Stimulated activated memory B cell treated with anti-CD40 and anti-IgM and Interleukin-4, amounts not matched to agents 10 μg/mL and 1 μg/mL and 100 μg/mL, for 72 hours (primary cell): Measurements from ENCODE around the gene ZDHHC11.
"Not testable (repeated sequence)": the region's sequence is repeated elsewhere in the genome, so short reads cannot be mapped to it uniquely, and the experiment has no call there.

Experiments
- ATAC-seq: fragments of 150-1000 bp; cut with Tn5 transposase; 2 replicates; pipeline ENCODE4 v1.10.0; 2021
- H3K27ac Mint-ChIP-seq: one replicate; pipeline ENCODE4 v1.8.0; 2022; ENCODE audit warnings: mild to moderate bottlenecking, mixed read lengths
- H3K27me3 Mint-ChIP-seq: one replicate; pipeline ENCODE4 v1.8.0; 2022; ENCODE audit warnings: mixed read lengths
- H3K36me3 Mint-ChIP-seq: one replicate; pipeline ENCODE4 v1.8.0; 2022; ENCODE audit warnings: mixed read lengths
- H3K4me1 Mint-ChIP-seq: one replicate; pipeline ENCODE4 v1.8.0; 2022; ENCODE audit warnings: mixed read lengths
- H3K4me3 Mint-ChIP-seq: one replicate; pipeline ENCODE4 v1.8.0; 2022; ENCODE audit warnings: mild to moderate bottlenecking, moderate library complexity, mixed read lengths
- H3K9me3 Mint-ChIP-seq: one replicate; pipeline ENCODE4 v1.8.0; 2022; ENCODE audit warnings: mixed read lengths

Gene ZDHHC11

GRCh38 chr5:752532-753115 is 98.2 kb downstream of the ZDHHC11 start:
- peaks cover 27% of the 10 kb centered on the region for H3K27me3 Mint-ChIP-seq
- H3K4me1 Mint-ChIP-seq, ATAC-seq, H3K36me3 Mint-ChIP-seq, H3K27ac Mint-ChIP-seq, H3K4me3 Mint-ChIP-seq, H3K9me3 Mint-ChIP-seq: not testable (repeated sequence)

GRCh38 chr5:751992-752391 is 98.8 kb downstream of the ZDHHC11 start:
- not testable (repeated sequence) for H3K36me3 Mint-ChIP-seq, H3K4me1 Mint-ChIP-seq, H3K4me3 Mint-ChIP-seq, H3K27ac Mint-ChIP-seq, H3K9me3 Mint-ChIP-seq, ATAC-seq
- peaks cover 20% of the 10 kb centered on the region for H3K27me3 Mint-ChIP-seq

DNA sequence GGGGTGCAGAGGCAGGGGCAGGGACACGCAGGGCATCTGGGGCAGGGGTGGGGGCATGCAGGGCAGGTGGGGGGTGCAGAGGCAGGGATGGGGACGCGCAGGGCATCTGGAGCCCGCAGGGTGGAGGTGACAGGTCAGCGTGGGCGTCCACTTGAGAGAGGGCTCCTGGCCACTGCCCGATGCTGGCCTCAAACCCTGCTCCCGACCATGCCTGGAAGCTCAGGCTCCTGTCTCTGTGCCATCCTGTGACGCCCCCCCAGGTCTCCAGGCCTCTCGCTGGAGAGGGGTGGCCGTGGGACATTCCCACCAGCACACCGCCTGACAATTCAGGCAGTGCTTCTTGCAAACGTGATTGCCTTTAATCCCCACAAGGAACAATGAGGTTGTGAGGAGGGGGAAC is 99.3 kb downstream of the ZDHHC11 start:
- Mint-ChIP-seq H3K27ac (no peak overlapping the region), H3K36me3 (no peaks in the 10 kb centered on the region), H3K4me3 (no peak overlapping the region), H3K27me3 (peaks cover 15% of the 10 kb centered on the region), H3K4me1 (peaks cover 5% of the 10 kb centered on the region), H3K9me3 (peaks cover 3% of the 10 kb centered on the region)
- ATAC-seq, result no peak

DNA sequence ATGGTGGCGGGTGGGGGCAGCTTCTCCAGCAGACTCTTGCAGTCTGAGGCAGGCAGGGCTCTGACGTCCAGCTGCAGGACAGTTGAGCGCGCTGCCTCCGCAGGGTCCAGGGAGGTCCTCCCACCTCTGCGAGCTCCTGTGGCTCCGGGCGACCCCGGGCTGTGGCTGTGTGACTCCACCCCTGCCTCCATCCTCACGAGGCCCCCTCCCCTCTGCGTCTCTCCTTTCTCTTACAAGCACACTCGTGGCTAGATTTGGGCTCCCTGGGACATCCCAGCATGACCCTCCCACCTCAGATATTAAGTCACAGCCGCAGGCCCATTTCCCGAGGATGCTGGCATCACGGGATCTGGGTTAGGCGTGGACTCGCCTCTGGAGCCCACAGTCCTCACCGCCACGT is 100.6 kb downstream of the ZDHHC11 start:
- not testable (repeated sequence) for H3K27me3 Mint-ChIP-seq, H3K4me1 Mint-ChIP-seq, H3K4me3 Mint-ChIP-seq, H3K9me3 Mint-ChIP-seq, H3K36me3 Mint-ChIP-seq, ATAC-seq, H3K27ac Mint-ChIP-seq

- Mint-ChIP-seq H3K4me3 (no peak overlapping the region), H3K27me3 (peaks cover 4% of the 10 kb centered on the region), H3K4me1 (peaks cover 3% of the 10 kb centered on the region), H3K36me3 (no peaks in the 10 kb centered on the region), H3K9me3 (peaks cover under 1% of the 10 kb centered on the region), H3K27ac (no peak overlapping the region)
- no peak for ATAC-seq
These were observed 101.6 kb downstream of the ZDHHC11 start for GRCh38 chr5:749101-749670.

GRCh38 chr5:748011-748980 is 102.5 kb downstream of the ZDHHC11 start:
- H3K27me3 Mint-ChIP-seq, H3K4me3 Mint-ChIP-seq, ATAC-seq, H3K4me1 Mint-ChIP-seq, H3K27ac Mint-ChIP-seq, H3K9me3 Mint-ChIP-seq, H3K36me3 Mint-ChIP-seq: not testable (repeated sequence)

GRCh38 chr5:747303-747844 is 103.4 kb downstream of the ZDHHC11 start:
- H3K9me3 Mint-ChIP-seq, ATAC-seq, H3K27ac Mint-ChIP-seq, H3K36me3 Mint-ChIP-seq, H3K4me3 Mint-ChIP-seq, H3K27me3 Mint-ChIP-seq, H3K4me1 Mint-ChIP-seq: not testable (repeated sequence)

DNA sequence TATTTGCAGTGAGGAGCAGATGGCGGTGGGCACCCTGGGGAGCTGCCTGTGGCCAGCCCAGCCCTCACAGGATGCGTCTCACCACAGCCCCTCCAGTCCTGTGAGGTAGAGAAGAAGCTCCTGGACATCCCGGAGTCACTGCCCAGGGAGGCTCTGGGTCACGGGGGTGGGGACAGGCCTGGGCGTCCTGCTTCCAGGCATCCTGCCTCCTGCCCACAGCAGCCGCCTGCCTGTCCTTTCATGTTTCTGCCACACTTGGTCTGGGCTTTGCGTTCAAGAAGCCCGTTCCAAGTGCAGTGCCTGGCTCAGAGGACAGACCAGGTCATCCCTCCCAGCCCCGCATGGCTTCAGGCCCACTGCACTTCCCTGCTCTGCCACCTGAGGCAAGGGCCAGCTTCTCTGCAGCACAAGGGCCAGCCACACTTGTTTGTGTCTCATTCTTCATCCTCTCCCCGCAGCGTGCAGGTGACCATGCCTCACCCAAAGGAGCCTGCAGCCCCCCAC is 104.5 kb downstream of the ZDHHC11 start:
- Mint-ChIP-seq H3K36me3 (no peaks in the 10 kb centered on the region), H3K4me3 (no peak overlapping the region), H3K27me3 (no peaks in the 10 kb centered on the region), H3K27ac (no peak overlapping the region), H3K4me1 (no peaks in the 10 kb centered on the region), H3K9me3 (no peaks in the 10 kb centered on the region)
- ATAC-seq, result no peak
